Left lung (tissue), 10 donors: Measurements from ENCODE around the gene DCBLD2. TPM values are rescaled to one million over a fixed set of nuclear protein-coding genes. Genes with fewer than 3 reads are reported as not detected.
"Not testable (repeated sequence)": the region's sequence is repeated elsewhere in the genome, so short reads cannot be mapped to it uniquely, and the experiment has no call there.

Experiments used
- ATAC-seq: fragments of 200-7000 bp; cut with Tn5 transposase; one replicate; pipeline ENCODE4 v1.9.1; 2020; ENCODE audit warnings: moderate library complexity
- DNase-seq, 4 donors: peaks; one replicate each; pipeline ENCODE4 v3.0.0-alpha.2; 2013 to 2020
- H3K27ac ChIP-seq, 2 donors: fragments of 200-600 bp; sonication (generic) in 1 of 2; one replicate each; pipeline versions ENCODE4 v1.5.0 to v1.8.0; 2020 to 2021
- H3K27me3 ChIP-seq, 2 donors: fragments of 200-600 bp; sonication (generic) in 1 of 2; one replicate each; pipeline versions ENCODE4 v1.5.0 to v1.8.0; 2020 to 2021
- H3K36me3 ChIP-seq, 2 donors: fragments of 200-600 bp; sonication (generic) in 1 of 2; one replicate each; pipeline versions ENCODE4 v1.5.0 to v1.8.0; 2020 to 2021
- H3K4me1 ChIP-seq, 2 donors: fragments of 200-600 bp; one replicate each; pipeline ENCODE4 v1.8.0; 2021
- H3K4me3 ChIP-seq, 2 donors: fragments of 200-600 bp; sonication (generic) in 1 of 2; one replicate each; pipeline versions ENCODE4 v1.5.0 to v1.8.0; 2020 to 2021; ENCODE audit warnings: mild to moderate bottlenecking in 1 of 2
- H3K9me3 ChIP-seq, 2 donors: fragments of 200-600 bp; sonication (generic) in 1 of 2; one replicate each; pipeline versions ENCODE4 v1.5.0 to v1.8.0; 2020 to 2021
- intact Hi-C, 2 donors: fragments of 100-400 bp; cut with DNase I; formaldehyde crosslinking; loops; one replicate each; pipeline versions ENCODE4 v1.11.2 to v1.14.2; 2022
- polyA plus RNA-seq, 6 donors: library from polyadenylated mRNA; unstranded; fragments of 120-200 nt; gene quantifications; one replicate each; pipeline ENCODE4 v1.2.1, GENCODE V29; 2013; ENCODE audit not compliant: insufficient read length in 6 of 6
- total RNA-seq, 2 donors: library from RNA; stranded (reverse); fragmentation: NEBNext Ultra II Directional; extraction: Animal tissue kit (Norgen Biotek cat#: 25700); gene quantifications; one replicate each; pipeline ENCODE4 v1.2.1, GENCODE V29; 2021
- TF ChIP-seq, protein P1 (sequence below), 2 donors: fragments of 200-600 bp; sonication (generic) in 1 of 2; IDR thresholded peaks; one replicate each; pipeline versions ENCODE4 v1.5.0 to v1.8.0; 2021; ENCODE audit warnings: antibody characterized with exemption in 2 of 2
- donor health status: DM: no; HTN: yes; CAD: no.
- donor health status: DM: no; HTN: no; CAD: no.

DCBLD2 gene
- total and polyA plus RNA-seq, 8 donors: 44.8 to 92.4 (median 69.3) TPM

DNA sequence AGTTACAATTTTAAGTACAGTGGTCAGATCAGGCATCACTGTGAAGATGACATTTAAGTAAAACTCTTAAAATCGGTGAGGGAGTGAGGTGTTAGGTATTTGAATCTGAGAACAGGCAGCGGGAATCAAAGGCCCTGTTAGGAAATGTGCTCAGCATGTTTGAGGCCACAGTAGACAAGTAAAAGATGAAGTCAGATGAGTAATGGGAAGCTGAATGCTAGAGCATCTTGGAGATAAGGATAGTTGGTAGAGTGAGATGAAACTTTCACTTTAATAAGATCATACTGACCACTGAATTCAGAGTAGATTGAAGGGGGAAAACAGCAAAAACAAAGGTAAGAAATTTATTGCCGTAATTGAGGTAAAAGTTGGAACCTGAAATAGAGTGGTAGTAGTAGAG is 61.6 kb downstream of the DCBLD2 start:
- no peaks in the 10 kb centered on the region for H3K27me3 ChIP-seq
- ATAC-seq (no peak), DNase-seq (no peak)
- TF ChIP-seq, protein P1, sequence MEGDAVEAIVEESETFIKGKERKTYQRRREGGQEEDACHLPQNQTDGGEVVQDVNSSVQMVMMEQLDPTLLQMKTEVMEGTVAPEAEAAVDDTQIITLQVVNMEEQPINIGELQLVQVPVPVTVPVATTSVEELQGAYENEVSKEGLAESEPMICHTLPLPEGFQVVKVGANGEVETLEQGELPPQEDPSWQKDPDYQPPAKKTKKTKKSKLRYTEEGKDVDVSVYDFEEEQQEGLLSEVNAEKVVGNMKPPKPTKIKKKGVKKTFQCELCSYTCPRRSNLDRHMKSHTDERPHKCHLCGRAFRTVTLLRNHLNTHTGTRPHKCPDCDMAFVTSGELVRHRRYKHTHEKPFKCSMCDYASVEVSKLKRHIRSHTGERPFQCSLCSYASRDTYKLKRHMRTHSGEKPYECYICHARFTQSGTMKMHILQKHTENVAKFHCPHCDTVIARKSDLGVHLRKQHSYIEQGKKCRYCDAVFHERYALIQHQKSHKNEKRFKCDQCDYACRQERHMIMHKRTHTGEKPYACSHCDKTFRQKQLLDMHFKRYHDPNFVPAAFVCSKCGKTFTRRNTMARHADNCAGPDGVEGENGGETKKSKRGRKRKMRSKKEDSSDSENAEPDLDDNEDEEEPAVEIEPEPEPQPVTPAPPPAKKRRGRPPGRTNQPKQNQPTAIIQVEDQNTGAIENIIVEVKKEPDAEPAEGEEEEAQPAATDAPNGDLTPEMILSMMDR (IDR thresholded peaks at IDR 0.05): no peak
- no peaks in the 10 kb centered on the region for H3K9me3 ChIP-seq
- no peak overlapping the region for H3K27ac ChIP-seq
- no peak overlapping the region for H3K4me3 ChIP-seq
- intact Hi-C loops: no loop called here
- no peaks in the 10 kb centered on the region for H3K4me1 ChIP-seq
- H3K36me3 ChIP-seq: no peaks in the 10 kb centered on the region

DNA sequence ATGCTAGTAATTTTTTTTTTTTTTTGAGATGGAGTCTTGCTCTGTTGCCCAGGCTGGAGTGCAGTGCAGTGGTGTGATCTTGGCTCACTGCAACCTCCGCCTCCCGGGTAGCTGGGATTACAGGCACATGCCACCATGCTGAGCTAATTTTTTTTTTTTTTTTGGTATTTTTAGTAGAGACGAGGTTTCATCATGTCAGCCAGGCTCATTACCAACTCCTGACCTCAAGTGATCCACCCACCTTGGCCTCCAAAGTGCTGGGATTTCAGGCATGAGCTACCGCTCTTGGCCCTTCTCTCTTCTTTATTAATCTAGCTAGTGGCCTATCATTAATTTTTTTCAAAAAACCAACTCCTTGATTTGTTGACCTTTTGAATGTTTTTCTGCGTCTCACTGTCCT is 70.4 kb downstream of the DCBLD2 start:
- DNase-seq, ATAC-seq, H3K27ac ChIP-seq, H3K36me3 ChIP-seq, H3K4me1 ChIP-seq, intact Hi-C loops, H3K4me3 ChIP-seq, H3K9me3 ChIP-seq, H3K27me3 ChIP-seq: not testable (repeated sequence)

DNA sequence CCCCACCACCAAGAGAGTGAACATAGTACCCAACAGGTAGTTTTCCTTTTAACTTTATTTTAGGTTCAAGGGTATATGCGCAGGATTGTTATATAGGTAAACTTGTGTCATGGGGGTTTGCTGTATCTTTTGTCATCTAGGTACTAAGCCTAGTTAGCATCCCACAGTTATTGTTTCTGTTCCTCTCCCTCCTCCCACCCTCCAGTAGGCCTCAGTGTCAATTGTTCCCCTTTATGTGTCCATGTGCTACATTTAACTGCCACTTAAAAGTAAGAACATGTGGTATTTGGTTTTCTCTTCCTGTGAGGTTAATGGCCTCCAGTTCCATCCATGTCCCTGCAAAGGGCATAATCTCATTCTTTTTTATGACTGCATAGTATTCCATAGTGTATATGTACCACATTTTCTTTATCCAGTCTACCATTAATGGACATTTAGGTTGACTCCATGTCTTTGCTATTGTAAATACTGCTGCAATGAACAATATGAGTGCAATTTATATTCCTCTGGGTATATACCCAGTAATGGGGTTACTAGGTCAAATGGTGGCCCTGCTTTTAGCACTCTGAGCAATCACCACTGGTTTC is 72.2 kb downstream of the DCBLD2 start:
- no peaks in the 10 kb centered on the region for H3K9me3 ChIP-seq
- H3K27me3 ChIP-seq: no peaks in the 10 kb centered on the region
- TF ChIP-seq, protein P1 (IDR thresholded peaks at IDR 0.05): no peak
- no peak overlapping the region for H3K4me3 ChIP-seq
- DNase-seq (no peak), ATAC-seq (no peak)
- no peaks in the 10 kb centered on the region for H3K36me3 ChIP-seq
- intact Hi-C loops: no loop called here
- no peak overlapping the region for H3K27ac ChIP-seq
- H3K4me1 ChIP-seq: peaks cover 0 to 3% of the 10 kb centered on the region in 2 donors

- intact Hi-C loops: no loop called here
- TF ChIP-seq, protein P1 (IDR thresholded peaks at IDR 0.05): no peak
- Histone ChIP-seq H3K36me3 (no peaks in the 10 kb centered on the region), H3K27me3 (no peaks in the 10 kb centered on the region), H3K27ac (no peak overlapping the region), H3K4me1 (peaks cover 0 to 3% of the 10 kb centered on the region in 2 donors), H3K4me3 (no peak overlapping the region), H3K9me3 (no peaks in the 10 kb centered on the region)
- ATAC-seq (peak; percentile 53), DNase-seq (peak in 1 of 4 donors; percentile 19)
These were observed 74.1 kb downstream of the DCBLD2 start for GRCh38 chr3:98827221-98827920.

- H3K9me3 ChIP-seq: no peaks in the 10 kb centered on the region
- H3K36me3 ChIP-seq: no peaks in the 10 kb centered on the region
- H3K4me3 ChIP-seq: no peak overlapping the region
- ATAC-seq (peak; percentile 78), DNase-seq (no peak)
- no peaks in the 10 kb centered on the region for H3K27me3 ChIP-seq
- TF ChIP-seq, protein P1 (IDR thresholded peaks at IDR 0.05): no peak
- intact Hi-C loops: no loop called here
- no peak overlapping the region for H3K27ac ChIP-seq
- peaks cover 0 to 3% of the 10 kb centered on the region in 2 donors for H3K4me1 ChIP-seq
These were observed 75.4 kb downstream of the DCBLD2 start for GRCh38 chr3:98826126-98826525.
